HEK293 (cell line): Measurements from ENCODE around the gene UNC119.
A peak's percentile ranks its signal among the peaks of the same experiment; 100 is the strongest.

Source experiments
- BCL11B ChIP-seq: fragments of 450-650 bp; formaldehyde crosslinking; IDR thresholded peaks from 2 replicates; pipeline ENCODE4 v1.5.1; 2016; ENCODE audit warnings: low read depth, missing biosample characterization, missing genetic modification characterization
- GLIS2 ChIP-seq: fragments of 450-650 bp; formaldehyde crosslinking; IDR thresholded peaks from 2 replicates; pipeline ENCODE4 v1.5.1; 2016; ENCODE audit warnings: missing biosample characterization, missing genetic modification characterization
- KLF10 ChIP-seq: fragments of 450-650 bp; IDR thresholded peaks from 2 replicates; pipeline ENCODE4 v1.5.1; 2018; ENCODE audit warnings: missing biosample characterization, mild to moderate bottlenecking, missing genetic modification characterization
- KLF16 ChIP-seq: fragments of 450-650 bp; formaldehyde crosslinking; IDR thresholded peaks from 2 replicates; pipeline ENCODE4 v1.5.1; 2017; ENCODE audit warnings: missing biosample characterization, missing genetic modification characterization
- OSR2 ChIP-seq: fragments of 450-650 bp; formaldehyde crosslinking; IDR thresholded peaks from 2 replicates; pipeline ENCODE4 v1.5.1; 2016; ENCODE audit warnings: missing biosample characterization, missing genetic modification characterization
- ZBTB7A ChIP-seq: fragments of 450-650 bp; formaldehyde crosslinking; IDR thresholded peaks from 2 replicates; pipeline ENCODE4 v1.5.1; 2016; ENCODE audit warnings: low read depth, missing biosample characterization, missing genetic modification characterization
- ZBTB8A ChIP-seq: fragments of 450-650 bp; formaldehyde crosslinking; IDR thresholded peaks from 2 replicates; pipeline ENCODE4 v1.5.1; 2016; ENCODE audit warnings: missing biosample characterization, missing genetic modification characterization
- ZFHX2 ChIP-seq: fragments of 450-650 bp; formaldehyde crosslinking; conservative IDR thresholded peaks from 2 replicates; pipeline ENCODE4 v1.5.1; 2016; ENCODE audit warnings: missing biosample characterization, missing genetic modification characterization
- ZFP69B ChIP-seq: fragments of 450-650 bp; formaldehyde crosslinking; IDR thresholded peaks from 2 replicates; pipeline ENCODE4 v1.5.1; 2016; ENCODE audit warnings: missing biosample characterization, missing genetic modification characterization
- ZIC2 ChIP-seq: fragments of 450-650 bp; formaldehyde crosslinking; IDR thresholded peaks from 2 replicates; pipeline ENCODE4 v1.5.1; 2016; ENCODE audit warnings: missing biosample characterization, missing genetic modification characterization
- ZNF132 ChIP-seq: fragments of 450-650 bp; formaldehyde crosslinking; IDR thresholded peaks from 2 replicates; pipeline ENCODE4 v1.5.1; 2017; ENCODE audit warnings: missing biosample characterization, missing genetic modification characterization, borderline replicate concordance
- ZNF140 ChIP-seq: fragments of 450-650 bp; formaldehyde crosslinking; IDR thresholded peaks from 2 replicates; pipeline ENCODE4 v1.5.1; 2016; ENCODE audit warnings: missing biosample characterization, missing genetic modification characterization
- ZNF19 ChIP-seq: fragments of 450-650 bp; formaldehyde crosslinking; IDR thresholded peaks from 2 replicates; pipeline ENCODE4; 2016; ENCODE audit warnings: missing biosample characterization, missing genetic modification characterization, low read depth
- ZNF214 ChIP-seq: fragments of 450-650 bp; formaldehyde crosslinking; IDR thresholded peaks from 2 replicates; pipeline ENCODE4 v1.5.1; 2017; ENCODE audit warnings: missing biosample characterization, mild to moderate bottlenecking, missing genetic modification characterization, borderline replicate concordance
- ZNF221 ChIP-seq: fragments of 450-650 bp; formaldehyde crosslinking; IDR thresholded peaks from 2 replicates; pipeline ENCODE4 v1.5.1; 2017; ENCODE audit warnings: missing biosample characterization, missing genetic modification characterization, borderline replicate concordance
- ZNF266 ChIP-seq: fragments of 450-650 bp; formaldehyde crosslinking; IDR thresholded peaks from 2 replicates; pipeline ENCODE4 v1.5.1; 2016; ENCODE audit warnings: missing biosample characterization, missing genetic modification characterization, low read depth
- ZNF354C ChIP-seq: fragments of 450-650 bp; formaldehyde crosslinking; IDR thresholded peaks from 2 replicates; pipeline ENCODE4 v1.5.1; 2016; ENCODE audit warnings: missing biosample characterization, missing genetic modification characterization, low read depth, borderline replicate concordance
- ZNF366 ChIP-seq: fragments of 450-650 bp; formaldehyde crosslinking; conservative IDR thresholded peaks from 2 replicates; pipeline ENCODE4 v1.5.1; 2016; ENCODE audit warnings: missing biosample characterization, missing genetic modification characterization
- ZNF37A ChIP-seq: fragments of 450-650 bp; IDR thresholded peaks from 2 replicates; pipeline ENCODE4 v1.5.1; 2018; ENCODE audit warnings: missing biosample characterization, missing genetic modification characterization
- ZNF394 ChIP-seq: fragments of 450-650 bp; formaldehyde crosslinking; IDR thresholded peaks from 2 replicates; pipeline ENCODE4 v1.5.1; 2016; ENCODE audit warnings: missing biosample characterization, missing genetic modification characterization, mild to moderate bottlenecking, moderate library complexity, borderline replicate concordance
- ZNF404 ChIP-seq: fragments of 450-650 bp; formaldehyde crosslinking; IDR thresholded peaks from 2 replicates; pipeline ENCODE4 v1.5.1; 2017; ENCODE audit warnings: missing biosample characterization, missing genetic modification characterization
- ZNF416 ChIP-seq: fragments of 450-650 bp; formaldehyde crosslinking; IDR thresholded peaks from 2 replicates; pipeline ENCODE4 v1.5.1; 2016; ENCODE audit warnings: missing biosample characterization, missing genetic modification characterization
- ZNF423 ChIP-seq: fragments of 450-650 bp; formaldehyde crosslinking; IDR thresholded peaks from 2 replicates; pipeline ENCODE4 v1.5.1; 2016; ENCODE audit warnings: missing biosample characterization, missing genetic modification characterization
- ZNF433 ChIP-seq: fragments of 450-650 bp; formaldehyde crosslinking; IDR thresholded peaks from 2 replicates; pipeline ENCODE4 v1.5.1; 2016; ENCODE audit warnings: missing biosample characterization, missing genetic modification characterization, low read depth
- ZNF510 ChIP-seq: fragments of 450-650 bp; formaldehyde crosslinking; IDR thresholded peaks from 2 replicates; pipeline ENCODE4 v1.5.1; 2018; ENCODE audit warnings: mild to moderate bottlenecking, missing genetic modification characterization, missing biosample characterization; ENCODE audit not compliant: insufficient replicate concordance
- ZNF530 ChIP-seq: fragments of 450-650 bp; formaldehyde crosslinking; IDR thresholded peaks from 2 replicates; pipeline ENCODE4 v1.5.1; 2016; ENCODE audit warnings: low read depth, missing biosample characterization, missing genetic modification characterization
- ZNF558 ChIP-seq: fragments of 450-650 bp; formaldehyde crosslinking; IDR thresholded peaks from 2 replicates; pipeline ENCODE4 v1.5.1; 2016; ENCODE audit warnings: missing biosample characterization, missing genetic modification characterization
- ZNF596 ChIP-seq: fragments of 450-650 bp; IDR thresholded peaks from 2 replicates; pipeline ENCODE4 v1.5.0; 2018; ENCODE audit warnings: missing biosample characterization, mild to moderate bottlenecking, missing genetic modification characterization, moderate library complexity
- ZNF621 ChIP-seq: fragments of 450-650 bp; formaldehyde crosslinking; IDR thresholded peaks from 2 replicates; pipeline ENCODE4 v1.5.1; 2017; ENCODE audit warnings: missing biosample characterization, missing genetic modification characterization
- ZNF629 ChIP-seq: fragments of 450-650 bp; formaldehyde crosslinking; IDR thresholded peaks from 2 replicates; pipeline ENCODE4 v1.5.1; 2017; ENCODE audit warnings: missing biosample characterization, missing genetic modification characterization
- ZNF654 ChIP-seq: fragments of 450-650 bp; formaldehyde crosslinking; IDR thresholded peaks from 2 replicates; pipeline ENCODE4 v1.5.1; 2016; ENCODE audit warnings: low read depth, missing biosample characterization, missing genetic modification characterization
- ZNF792 ChIP-seq: fragments of 450-650 bp; formaldehyde crosslinking; IDR thresholded peaks from 2 replicates; pipeline ENCODE4 v1.5.1; 2016; ENCODE audit warnings: missing biosample characterization, missing genetic modification characterization
- ZXDB ChIP-seq: fragments of 450-650 bp; formaldehyde crosslinking; IDR thresholded peaks from 2 replicates; pipeline ENCODE4 v1.5.1; 2016; ENCODE audit warnings: missing biosample characterization, missing genetic modification characterization
- TF ChIP-seq, protein P1 (sequence below): fragments of 450-650 bp; formaldehyde crosslinking; IDR thresholded peaks from 2 replicates; pipeline ENCODE4 v1.5.1; 2016; ENCODE audit warnings: missing biosample characterization, missing genetic modification characterization
- TF ChIP-seq, protein P2 (sequence below): fragments of 450-650 bp; IDR thresholded peaks from 2 replicates; pipeline ENCODE4 v1.5.1; 2018; ENCODE audit warnings: missing biosample characterization, mild to moderate bottlenecking, missing genetic modification characterization
- TF ChIP-seq, protein P3 (sequence below): fragments of 450-650 bp; formaldehyde crosslinking; IDR thresholded peaks from 2 replicates; pipeline ENCODE4 v1.5.1; 2016; ENCODE audit warnings: missing biosample characterization, missing genetic modification characterization
- TF ChIP-seq, protein P4 (sequence below): fragments of 450-650 bp; formaldehyde crosslinking; IDR thresholded peaks from 2 replicates; pipeline ENCODE4 v1.5.1; 2016; ENCODE audit warnings: missing biosample characterization, missing genetic modification characterization

UNC119 gene

DNA sequence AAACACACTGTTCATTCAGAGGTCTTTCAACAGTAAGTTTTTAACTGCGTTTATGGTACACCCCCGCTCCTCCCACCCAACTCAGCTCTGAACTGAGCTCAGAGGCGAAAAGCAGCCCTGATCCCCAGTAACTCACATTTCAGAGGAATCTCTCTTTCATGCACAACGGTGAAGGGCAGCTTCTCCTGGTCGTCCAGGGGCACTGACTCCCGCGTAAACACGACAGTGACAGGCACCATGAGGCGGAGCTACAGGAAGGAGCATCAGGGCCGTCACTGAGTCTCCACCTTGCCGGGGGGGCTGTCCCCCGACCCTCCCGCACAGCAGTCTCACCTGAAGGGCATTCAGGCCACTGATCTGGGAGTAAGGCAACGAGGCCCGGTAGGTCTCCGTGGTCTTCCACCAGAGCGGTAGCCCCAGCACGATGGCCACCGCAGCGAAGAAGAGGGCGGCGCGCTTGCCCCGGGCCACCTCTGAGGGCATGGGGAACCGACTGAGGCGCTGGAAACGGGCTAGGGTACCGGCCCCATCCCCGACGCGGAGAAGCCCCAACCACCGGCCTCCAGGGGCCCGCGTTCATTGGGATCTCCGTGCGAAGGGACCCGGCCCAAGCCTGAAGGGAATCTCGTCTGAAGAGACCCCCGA, 18.4 kb upstream of the UNC119 start (continued):
- TF ChIP-seq ZNF214: no peak
- TF ChIP-seq, protein P1, sequence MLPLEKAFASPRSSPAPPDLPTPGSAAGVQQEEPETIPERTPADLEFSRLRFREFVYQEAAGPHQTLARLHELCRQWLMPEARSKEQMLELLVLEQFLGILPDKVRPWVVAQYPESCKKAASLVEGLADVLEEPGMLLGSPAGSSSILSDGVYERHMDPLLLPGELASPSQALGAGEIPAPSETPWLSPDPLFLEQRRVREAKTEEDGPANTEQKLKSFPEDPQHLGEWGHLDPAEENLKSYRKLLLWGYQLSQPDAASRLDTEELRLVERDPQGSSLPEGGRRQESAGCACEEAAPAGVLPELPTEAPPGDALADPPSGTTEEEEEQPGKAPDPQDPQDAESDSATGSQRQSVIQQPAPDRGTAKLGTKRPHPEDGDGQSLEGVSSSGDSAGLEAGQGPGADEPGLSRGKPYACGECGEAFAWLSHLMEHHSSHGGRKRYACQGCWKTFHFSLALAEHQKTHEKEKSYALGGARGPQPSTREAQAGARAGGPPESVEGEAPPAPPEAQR (tag by site-specific recombination): 0 out of 2 replicates have a peak, but pooled peaks have one; percentile 16
- TF ChIP-seq ZNF140 (tag by site-specific recombination): no peak
- no peak for TF ChIP-seq ZNF19 (tag by site-specific recombination)
- peak; percentile 34; the same call in 1 of the 2 replicates for TF ChIP-seq KLF16 (tag by site-specific recombination)
- no peak for TF ChIP-seq GLIS2 (tag by site-specific recombination)
- no peak for TF ChIP-seq ZNF423
- TF ChIP-seq ZBTB7A: peak; percentile 9; the same call in 1 of the 2 replicates
- no peak for TF ChIP-seq ZNF621 (tag by site-specific recombination)
- peak; percentile 6; the same call in 1 of the 2 replicates for TF ChIP-seq BCL11B (tag by site-specific recombination)
- TF ChIP-seq, protein P2, sequence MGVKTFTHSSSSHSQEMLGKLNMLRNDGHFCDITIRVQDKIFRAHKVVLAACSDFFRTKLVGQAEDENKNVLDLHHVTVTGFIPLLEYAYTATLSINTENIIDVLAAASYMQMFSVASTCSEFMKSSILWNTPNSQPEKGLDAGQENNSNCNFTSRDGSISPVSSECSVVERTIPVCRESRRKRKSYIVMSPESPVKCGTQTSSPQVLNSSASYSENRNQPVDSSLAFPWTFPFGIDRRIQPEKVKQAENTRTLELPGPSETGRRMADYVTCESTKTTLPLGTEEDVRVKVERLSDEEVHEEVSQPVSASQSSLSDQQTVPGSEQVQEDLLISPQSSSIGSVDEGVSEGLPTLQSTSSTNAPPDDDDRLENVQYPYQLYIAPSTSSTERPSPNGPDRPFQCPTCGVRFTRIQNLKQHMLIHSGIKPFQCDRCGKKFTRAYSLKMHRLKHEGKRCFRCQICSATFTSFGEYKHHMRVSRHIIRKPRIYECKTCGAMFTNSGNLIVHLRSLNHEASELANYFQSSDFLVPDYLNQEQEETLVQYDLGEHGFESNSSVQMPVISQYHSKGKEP (tag by site-specific recombination): no peak
- no peak for TF ChIP-seq ZIC2
- no peak for TF ChIP-seq ZNF510 (tag by site-specific recombination)
- TF ChIP-seq ZNF654 (tag by site-specific recombination): no peak
- peak; percentile 73 for TF ChIP-seq ZNF366
- no peak for TF ChIP-seq ZNF132 (tag by site-specific recombination)
- no peak for TF ChIP-seq ZNF792 (tag by site-specific recombination)
- no peak for TF ChIP-seq ZNF37A (tag by site-specific recombination)
- TF ChIP-seq, protein P3, sequence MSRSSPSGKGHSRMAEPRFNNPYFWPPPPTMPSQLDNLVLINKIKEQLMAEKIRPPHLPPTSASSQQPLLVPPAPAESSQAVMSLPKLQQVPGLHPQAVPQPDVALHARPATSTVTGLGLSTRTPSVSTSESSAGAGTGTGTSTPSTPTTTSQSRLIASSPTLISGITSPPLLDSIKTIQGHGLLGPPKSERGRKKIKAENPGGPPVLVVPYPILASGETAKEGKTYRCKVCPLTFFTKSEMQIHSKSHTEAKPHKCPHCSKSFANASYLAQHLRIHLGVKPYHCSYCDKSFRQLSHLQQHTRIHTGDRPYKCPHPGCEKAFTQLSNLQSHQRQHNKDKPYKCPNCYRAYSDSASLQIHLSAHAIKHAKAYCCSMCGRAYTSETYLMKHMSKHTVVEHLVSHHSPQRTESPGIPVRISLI: no peak
- no peak for TF ChIP-seq ZNF433 (tag by site-specific recombination)
- no peak for TF ChIP-seq ZNF394 (tag by site-specific recombination)
- TF ChIP-seq ZNF221: no peak
- TF ChIP-seq ZXDB (tag by site-specific recombination): peak; percentile 70; the same call in 1 of the 2 replicates
- no peak for TF ChIP-seq ZNF530 (tag by site-specific recombination)
- TF ChIP-seq, protein P4, sequence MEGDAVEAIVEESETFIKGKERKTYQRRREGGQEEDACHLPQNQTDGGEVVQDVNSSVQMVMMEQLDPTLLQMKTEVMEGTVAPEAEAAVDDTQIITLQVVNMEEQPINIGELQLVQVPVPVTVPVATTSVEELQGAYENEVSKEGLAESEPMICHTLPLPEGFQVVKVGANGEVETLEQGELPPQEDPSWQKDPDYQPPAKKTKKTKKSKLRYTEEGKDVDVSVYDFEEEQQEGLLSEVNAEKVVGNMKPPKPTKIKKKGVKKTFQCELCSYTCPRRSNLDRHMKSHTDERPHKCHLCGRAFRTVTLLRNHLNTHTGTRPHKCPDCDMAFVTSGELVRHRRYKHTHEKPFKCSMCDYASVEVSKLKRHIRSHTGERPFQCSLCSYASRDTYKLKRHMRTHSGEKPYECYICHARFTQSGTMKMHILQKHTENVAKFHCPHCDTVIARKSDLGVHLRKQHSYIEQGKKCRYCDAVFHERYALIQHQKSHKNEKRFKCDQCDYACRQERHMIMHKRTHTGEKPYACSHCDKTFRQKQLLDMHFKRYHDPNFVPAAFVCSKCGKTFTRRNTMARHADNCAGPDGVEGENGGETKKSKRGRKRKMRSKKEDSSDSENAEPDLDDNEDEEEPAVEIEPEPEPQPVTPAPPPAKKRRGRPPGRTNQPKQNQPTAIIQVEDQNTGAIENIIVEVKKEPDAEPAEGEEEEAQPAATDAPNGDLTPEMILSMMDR (tag by site-specific recombination): 0 out of 2 replicates have a peak, but pooled peaks have one; percentile 16
- no peak for TF ChIP-seq KLF10 (tag by site-specific recombination)
- no peak for TF ChIP-seq ZNF404 (tag by site-specific recombination)
- no peak for TF ChIP-seq ZNF596 (tag by site-specific recombination)
- no peak for TF ChIP-seq ZNF354C (tag by site-specific recombination)
- TF ChIP-seq ZNF558 (tag by site-specific recombination): peak; percentile 7; the same call in 1 of the 2 replicates
- no peak for TF ChIP-seq ZNF416 (tag by site-specific recombination)
- TF ChIP-seq ZFP69B: no peak
- TF ChIP-seq OSR2 (tag by site-specific recombination): peak; percentile 65
- peak; percentile 76 for TF ChIP-seq ZFHX2 (tag by site-specific recombination)
- TF ChIP-seq ZBTB8A (tag by site-specific recombination): peak; percentile 48; the same call in 1 of the 2 replicates
- no peak for TF ChIP-seq ZNF266
- TF ChIP-seq ZNF629 (tag by site-specific recombination): 0 out of 2 replicates have a peak, but pooled peaks have one; percentile 10
